Bronchial epithelial cell (primary cell): ENCODE results near the gene DUT. TPM values are rescaled to one million over a fixed set of nuclear protein-coding genes. Genes with fewer than 3 reads are reported as not detected.

ENCODE experiments used
- DNase-seq: peaks from one replicate; pipeline ENCODE4 v3.0.0-alpha.2; 2010; ENCODE audit warnings: low read depth
- FAIRE-seq: peaks from 2 replicates; lab custom pipeline; 2011; peaks lifted over from hg19 to GRCh38; lab: Jason Lieb, UNC
- H3K27me3 ChIP-seq: 2 replicates; pipeline ENCODE4 v1.5.1; 2011; ENCODE audit warnings: low read length; ENCODE audit not compliant: control insufficient read depth, insufficient read depth
- H3K36me3 ChIP-seq: 2 replicates; pipeline ENCODE4 v1.5.1; 2011; ENCODE audit warnings: low read length; ENCODE audit not compliant: control insufficient read depth, insufficient read depth
- H3K4me3 ChIP-seq: 2 replicates; pipeline ENCODE4 v1.5.1; 2011; ENCODE audit warnings: mild to moderate bottlenecking, low read depth, low read length, control low read depth
- total RNA-seq: library from RNA; depleted of rRNA; stranded (reverse); fragments of >200 nt; gene quantifications from 2 replicates; pipeline ENCODE4 v1.2.1, GENCODE V29; 2014
- TF ChIP-seq, protein P1 (sequence below): IDR thresholded peaks from 2 replicates; pipeline ENCODE4 v1.5.1; 2011; ENCODE audit warnings: mild to moderate bottlenecking, moderate library complexity, low read length, control low read depth, inconsistent platforms; ENCODE audit not compliant: insufficient read depth, severe bottlenecking

Gene DUT
- total RNA-seq, 1 donor from 2014 or later, result 30.8 TPM

DNA sequence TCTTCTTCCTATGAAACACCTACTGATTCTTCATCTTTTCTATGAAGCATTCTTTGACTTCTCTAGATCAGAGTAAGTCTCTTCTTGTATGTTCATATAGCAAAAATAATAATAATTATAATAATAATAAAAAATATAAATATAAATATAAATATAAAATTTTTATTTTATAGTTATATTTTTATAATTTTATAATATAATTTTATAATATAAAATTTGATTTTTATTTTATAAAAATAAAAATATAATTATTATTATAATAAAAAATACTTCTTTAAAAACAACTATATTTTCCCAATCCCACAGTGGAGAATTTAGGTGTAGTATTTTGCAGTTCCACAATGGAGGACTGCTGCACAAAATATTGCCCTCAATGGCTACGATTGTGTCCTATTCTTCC lies 34.3 kb downstream of the DUT start:
- Histone ChIP-seq H3K36me3 (no peaks in the 10 kb centered on the region), H3K4me3 (no peak overlapping the region), H3K27me3 (no peaks in the 10 kb centered on the region)
- FAIRE-seq (no peak), DNase-seq (no peak)
- TF ChIP-seq, protein P1, sequence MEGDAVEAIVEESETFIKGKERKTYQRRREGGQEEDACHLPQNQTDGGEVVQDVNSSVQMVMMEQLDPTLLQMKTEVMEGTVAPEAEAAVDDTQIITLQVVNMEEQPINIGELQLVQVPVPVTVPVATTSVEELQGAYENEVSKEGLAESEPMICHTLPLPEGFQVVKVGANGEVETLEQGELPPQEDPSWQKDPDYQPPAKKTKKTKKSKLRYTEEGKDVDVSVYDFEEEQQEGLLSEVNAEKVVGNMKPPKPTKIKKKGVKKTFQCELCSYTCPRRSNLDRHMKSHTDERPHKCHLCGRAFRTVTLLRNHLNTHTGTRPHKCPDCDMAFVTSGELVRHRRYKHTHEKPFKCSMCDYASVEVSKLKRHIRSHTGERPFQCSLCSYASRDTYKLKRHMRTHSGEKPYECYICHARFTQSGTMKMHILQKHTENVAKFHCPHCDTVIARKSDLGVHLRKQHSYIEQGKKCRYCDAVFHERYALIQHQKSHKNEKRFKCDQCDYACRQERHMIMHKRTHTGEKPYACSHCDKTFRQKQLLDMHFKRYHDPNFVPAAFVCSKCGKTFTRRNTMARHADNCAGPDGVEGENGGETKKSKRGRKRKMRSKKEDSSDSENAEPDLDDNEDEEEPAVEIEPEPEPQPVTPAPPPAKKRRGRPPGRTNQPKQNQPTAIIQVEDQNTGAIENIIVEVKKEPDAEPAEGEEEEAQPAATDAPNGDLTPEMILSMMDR, result no peak

DNA sequence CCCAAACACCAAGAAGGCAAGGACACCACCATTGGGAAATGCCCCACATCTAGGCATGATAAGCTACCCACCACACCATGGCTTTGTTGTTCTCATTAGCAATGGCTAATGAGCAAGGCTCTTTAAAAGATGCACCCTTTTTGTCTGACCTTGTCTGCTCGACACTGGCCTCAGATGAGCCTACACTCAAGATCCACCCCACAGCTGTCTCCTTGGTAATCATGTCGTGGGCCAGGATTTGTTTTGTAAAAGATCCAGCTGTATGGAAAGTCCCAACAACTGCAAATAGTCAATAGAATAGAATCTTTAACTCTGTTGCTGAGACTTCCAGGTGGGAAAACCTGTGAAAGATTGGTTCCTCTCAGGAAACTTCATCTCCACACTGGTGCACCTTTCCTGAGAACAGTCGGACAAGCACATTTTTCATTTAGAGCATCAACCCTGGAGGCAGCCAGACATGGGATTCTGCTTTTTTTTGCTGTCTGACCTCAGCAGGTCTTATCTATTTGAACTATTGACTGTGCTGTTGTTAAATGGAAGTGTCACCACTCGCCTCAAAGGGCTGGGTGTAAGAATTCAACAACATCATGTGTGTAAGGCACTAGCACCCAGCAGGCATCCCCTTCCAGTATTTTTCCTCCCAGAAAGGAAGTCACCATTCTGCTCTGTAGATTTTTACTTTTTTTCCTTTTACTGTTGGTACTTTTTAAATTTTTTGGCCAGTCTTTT lies 35.5 kb downstream of the DUT start:
- TF ChIP-seq, protein P1, result no peak
- H3K4me3 ChIP-seq, result no peak overlapping the region
- DNase-seq (no peak), FAIRE-seq (no peak)
- no peaks in the 10 kb centered on the region for H3K27me3 ChIP-seq
- no peaks in the 10 kb centered on the region for H3K36me3 ChIP-seq

DNA sequence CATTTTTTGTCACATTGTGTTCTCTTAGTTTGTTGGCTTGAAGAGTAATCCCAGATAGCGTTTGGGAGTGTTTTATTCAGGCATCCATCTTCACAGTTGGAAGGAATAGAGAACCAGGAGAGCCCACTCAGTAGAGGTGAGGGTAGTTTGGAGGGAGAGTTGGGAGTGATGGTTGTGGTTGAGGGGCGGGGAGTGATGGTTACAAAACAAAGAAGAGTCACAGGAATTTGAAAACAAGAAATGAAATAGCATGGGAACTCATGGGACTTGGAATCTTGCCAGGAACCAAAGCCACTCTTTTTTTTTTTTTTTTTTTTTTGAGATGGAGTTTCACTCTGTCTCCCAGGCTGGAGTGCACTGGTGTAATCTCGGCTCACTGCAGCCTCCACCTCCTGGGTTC lies 36.3 kb downstream of the DUT start:
- FAIRE-seq (no peak), DNase-seq (no peak)

GRCh38 chr15:48370460-48370859 lies 39.2 kb downstream of the DUT start:
- peak; percentile 76 for DNase-seq

More for the DNA sequence above, 36.3 kb downstream of the DUT start:
- no peaks in the 10 kb centered on the region for H3K36me3 ChIP-seq
- H3K27me3 ChIP-seq, result no peaks in the 10 kb centered on the region
- no peak overlapping the region for H3K4me3 ChIP-seq
- TF ChIP-seq, protein P1, result no peak

DNA sequence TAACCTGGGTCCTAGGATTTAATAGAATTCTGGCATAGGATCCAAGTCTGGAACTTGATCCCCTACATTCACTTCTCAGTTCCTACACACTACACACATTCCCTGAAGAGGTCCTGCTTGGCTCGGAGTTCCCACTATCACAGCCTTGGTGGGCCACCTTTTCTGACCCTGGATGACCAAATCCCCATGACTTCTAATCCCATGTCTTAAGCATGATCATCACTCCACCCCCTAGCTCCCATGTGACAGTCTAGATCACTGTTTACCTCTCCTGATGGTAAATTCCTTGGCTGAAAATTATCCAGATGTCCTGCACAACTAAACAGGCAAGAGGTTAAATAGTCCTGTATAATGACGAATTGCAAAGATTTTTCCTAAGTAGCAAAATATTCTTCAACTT lies 40.3 kb downstream of the DUT start:
- FAIRE-seq (no peak), DNase-seq (no peak)
- H3K36me3 ChIP-seq, result no peaks in the 10 kb centered on the region
- no peak overlapping the region for H3K4me3 ChIP-seq
- H3K27me3 ChIP-seq, result no peaks in the 10 kb centered on the region
- TF ChIP-seq, protein P1, result no peak

More at GRCh38 chr15:48370460-48370859, 39.2 kb downstream of the DUT start:
- TF ChIP-seq, protein P1, result no peak
- Histone ChIP-seq H3K4me3 (no peak overlapping the region), H3K36me3 (no peaks in the 10 kb centered on the region), H3K27me3 (no peaks in the 10 kb centered on the region)
- no peak for FAIRE-seq
